HEK293T (cell line): ENCODE measurements around the gene IFNA5.

Source experiments
- ARNT ChIP-seq: fragments of 450-650 bp; IDR thresholded peaks from 2 replicates; pipeline ENCODE4 v1.6.1; 2017; ENCODE audit warnings: mild to moderate bottlenecking
- ELF4 ChIP-seq: fragments of 450-650 bp; IDR thresholded peaks from 2 replicates; pipeline ENCODE4 v1.6.1; 2017; ENCODE audit warnings: antibody characterized with exemption
- FOXA1 ChIP-seq: fragments of 450-650 bp; IDR thresholded peaks from 2 replicates; pipeline ENCODE4 v1.6.1; 2016; ENCODE audit warnings: mild to moderate bottlenecking
- FOXM1 ChIP-seq: fragments of 450-650 bp; IDR thresholded peaks from 2 replicates; pipeline ENCODE4 v1.6.1; 2017; ENCODE audit warnings: mild to moderate bottlenecking, borderline replicate concordance
- L3MBTL2 ChIP-seq: fragments of 450-650 bp; conservative IDR thresholded peaks from 2 replicates; pipeline ENCODE4 v1.6.1; 2016; ENCODE audit warnings: mild to moderate bottlenecking
- LEF1 ChIP-seq: fragments of 450-650 bp; IDR thresholded peaks from 2 replicates; pipeline ENCODE4 v1.6.1; 2017; ENCODE audit warnings: mild to moderate bottlenecking, borderline replicate concordance
- NFRKB ChIP-seq: fragments of 450-650 bp; IDR thresholded peaks from 2 replicates; pipeline ENCODE4 v1.6.1; 2016; ENCODE audit warnings: mild to moderate bottlenecking, moderate library complexity
- PKNOX1 ChIP-seq: fragments of 450-650 bp; IDR thresholded peaks from 2 replicates; pipeline ENCODE4 v1.6.1; 2016
- SP1 ChIP-seq: fragments of 450-650 bp; IDR thresholded peaks from 2 replicates; pipeline ENCODE4 v1.6.1; 2017
- SUZ12 ChIP-seq: fragments of 450-650 bp; IDR thresholded peaks from 2 replicates; pipeline ENCODE4 v1.6.1; 2016; ENCODE audit warnings: mild to moderate bottlenecking
- TARDBP ChIP-seq: fragments of 450-650 bp; IDR thresholded peaks from 2 replicates; pipeline ENCODE4 v1.6.1; 2016
- ZNF384 ChIP-seq: fragments of 450-650 bp; IDR thresholded peaks from 2 replicates; pipeline ENCODE4 v1.6.1; 2016

- TF ChIP-seq SUZ12 (no peak), SP1 (no peak), FOXM1 (no peak), ELF4 (no peak), FOXA1 (no peak), PKNOX1 (no peak), TARDBP (no peak), L3MBTL2 (no peak), ZNF384 (no peak), NFRKB (no peak), LEF1 (no peak), ARNT (no peak)
Observed at GRCh38 chr9:21265421-21266189, 39.5 kb downstream of the IFNA5 start.
